GM18907 (cell line): ENCODE measurements around the gene SSH2.
A peak's percentile ranks its signal among the peaks of the same experiment; 100 is the strongest.

Experiments
- ATAC-seq: cut with Tn5 transposase; IDR thresholded peaks from one replicate; pipeline ENCODE4 v1.9.1; 2021; ENCODE audit warnings: mild to moderate bottlenecking, moderate library complexity; ENCODE audit not compliant: unreplicated experiment

Gene SSH2

DNA sequence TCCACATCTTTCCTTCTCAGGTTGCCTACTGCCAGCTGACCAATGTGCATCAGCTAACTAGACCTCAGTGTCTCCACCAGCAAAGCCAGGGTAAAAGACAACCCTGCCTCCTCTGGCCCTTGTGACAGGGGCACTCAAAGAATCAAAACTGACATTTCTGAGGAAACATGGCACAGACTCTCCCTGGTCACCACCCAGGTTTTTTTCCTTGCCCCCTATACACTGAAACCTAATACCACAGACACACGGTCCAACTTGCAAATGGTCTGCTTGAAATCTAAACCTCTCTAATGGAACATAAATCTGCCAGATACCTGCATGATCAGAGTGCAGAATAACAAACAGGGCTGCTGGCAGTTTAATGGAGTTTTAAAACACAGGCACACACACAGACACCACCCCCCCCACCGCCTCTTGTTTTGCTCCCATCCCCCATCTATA is 287.8 kb downstream of the SSH2 start:
- no peak for ATAC-seq

DNA sequence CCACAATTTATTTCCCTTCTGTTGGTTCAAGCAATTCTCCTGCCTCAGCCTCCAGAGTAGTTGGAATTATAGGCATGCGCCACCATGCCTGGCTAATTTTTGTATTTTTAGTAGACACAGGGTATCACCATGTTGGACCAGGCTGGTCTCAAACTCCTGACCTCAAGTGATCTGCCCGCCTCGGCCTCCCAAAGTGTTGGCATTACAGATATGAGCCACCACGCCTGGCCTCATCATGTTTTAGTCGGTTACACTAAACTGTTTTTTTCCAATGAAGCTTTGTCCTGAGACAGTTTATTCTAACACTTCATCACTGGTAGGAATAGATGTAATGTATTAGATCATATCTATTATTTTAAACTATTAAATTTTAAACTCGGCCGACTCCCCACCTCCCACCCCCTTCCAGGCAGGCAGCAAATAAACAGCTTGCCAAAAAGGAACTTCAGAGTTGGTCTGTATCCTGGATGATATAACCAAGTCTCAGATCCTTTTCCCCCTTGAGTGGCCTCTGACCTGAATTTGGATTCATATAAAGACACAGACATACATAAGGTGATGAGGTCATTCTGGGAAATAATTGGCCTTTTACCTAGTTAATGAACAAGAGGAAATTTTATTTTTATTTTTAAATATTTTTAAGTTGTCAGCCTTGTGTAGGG is 288.9 kb downstream of the SSH2 start:
- no peak for ATAC-seq

DNA sequence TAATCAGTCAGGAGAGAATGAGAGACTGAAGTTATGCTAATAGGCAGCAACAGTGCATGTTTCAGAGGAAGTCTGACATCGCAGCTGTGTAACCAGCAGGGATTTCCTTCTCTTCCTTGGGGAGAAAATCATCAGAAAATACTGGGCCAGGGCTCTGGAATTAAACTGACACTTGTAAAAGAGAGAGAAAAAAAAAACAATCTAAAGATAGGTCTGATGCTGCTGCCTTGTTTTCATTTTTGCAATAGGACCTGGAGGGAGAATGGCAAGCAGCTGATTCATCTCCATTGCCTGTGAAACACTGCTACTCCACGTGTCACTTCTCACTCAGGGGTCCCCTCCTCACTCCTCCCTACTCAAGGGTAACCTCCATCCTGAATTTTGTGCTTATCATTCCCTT is 289.6 kb downstream of the SSH2 start:
- ATAC-seq = no peak

DNA sequence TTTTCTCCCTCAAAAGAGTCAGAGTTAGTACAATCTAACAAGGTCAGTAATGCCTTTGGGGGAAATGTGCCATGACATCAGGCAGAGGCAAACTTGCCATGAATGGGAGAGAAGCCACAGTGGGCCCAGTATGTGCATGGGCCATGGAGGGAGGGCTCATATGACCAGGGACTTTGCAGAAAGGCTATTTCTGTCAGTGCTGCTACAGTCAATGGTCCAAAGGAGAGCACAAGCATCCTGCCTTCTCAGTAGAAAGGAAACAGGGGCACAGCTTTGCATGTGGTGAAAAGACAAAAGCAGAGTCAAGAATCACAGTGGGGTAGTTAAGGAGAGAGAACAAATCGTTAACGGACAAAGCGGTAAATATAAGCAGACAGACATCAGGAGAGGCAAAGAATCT is 296.1 kb downstream of the SSH2 start:
- ATAC-seq = no peak

DNA sequence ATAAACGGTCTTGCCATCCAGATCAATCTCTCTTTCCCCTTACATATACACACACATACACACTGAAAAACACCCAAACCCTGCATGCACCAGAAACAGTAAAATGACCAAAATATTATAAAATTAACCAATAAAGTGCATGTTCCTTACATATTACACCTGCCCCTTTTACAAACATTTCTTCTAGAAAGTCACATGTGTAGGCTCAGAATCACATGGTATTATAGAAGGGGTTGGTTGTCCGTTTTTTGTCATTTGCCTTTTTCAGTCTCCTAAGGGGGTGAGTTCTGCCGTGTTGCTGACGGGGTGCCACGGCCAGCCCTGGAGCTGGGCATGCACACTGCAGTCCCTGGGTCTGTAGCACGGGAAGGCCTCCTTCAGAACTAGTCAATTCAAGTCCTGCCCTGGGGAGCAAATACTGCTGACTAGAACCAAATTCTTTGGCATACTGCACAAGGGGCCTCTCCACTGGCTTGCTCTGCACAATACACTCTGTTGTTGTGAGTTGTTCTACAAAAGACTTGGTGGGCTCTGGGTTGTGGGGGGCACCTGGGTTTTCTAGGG is 299.3 kb downstream of the SSH2 start:
- no peak for ATAC-seq

DNA sequence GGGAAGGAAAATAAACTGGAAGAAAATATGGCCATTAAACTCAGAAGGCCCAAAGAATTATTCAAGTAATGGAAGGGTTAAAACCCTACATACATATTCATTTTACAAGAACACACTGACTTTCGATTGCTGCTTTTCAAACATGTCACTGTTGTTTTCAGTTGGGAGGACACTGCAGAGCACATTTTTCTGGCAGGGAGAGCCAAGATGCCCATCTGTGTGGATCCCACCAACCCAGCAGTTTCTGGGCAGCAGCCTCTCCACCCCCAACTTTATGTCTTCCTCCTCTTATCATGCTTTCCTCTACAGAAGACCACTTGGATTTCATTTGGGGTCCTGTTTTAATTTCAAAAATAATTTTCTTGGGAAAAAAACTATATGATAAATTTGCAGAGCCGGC is 300.2 kb downstream of the SSH2 start:
- ATAC-seq = no peak

DNA sequence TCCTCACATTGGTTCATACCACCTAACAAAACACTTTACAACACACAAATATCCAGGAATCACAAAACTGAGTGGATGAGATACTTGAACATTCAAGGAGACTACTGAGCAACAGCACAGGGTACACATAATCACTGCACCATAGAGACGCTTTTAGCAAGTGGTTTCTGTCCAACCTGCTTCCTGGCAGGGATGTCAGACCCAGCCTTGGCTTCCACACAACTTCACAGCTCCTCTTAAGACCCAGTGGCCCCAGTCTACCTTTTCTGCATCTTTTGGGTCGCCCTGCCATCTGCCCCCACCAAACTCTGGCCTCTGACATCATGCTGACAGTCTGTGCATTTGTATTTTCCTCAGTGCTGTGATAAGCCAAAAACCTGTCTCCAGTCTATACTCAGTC is 301.4 kb downstream of the SSH2 start:
- no peak for ATAC-seq

DNA sequence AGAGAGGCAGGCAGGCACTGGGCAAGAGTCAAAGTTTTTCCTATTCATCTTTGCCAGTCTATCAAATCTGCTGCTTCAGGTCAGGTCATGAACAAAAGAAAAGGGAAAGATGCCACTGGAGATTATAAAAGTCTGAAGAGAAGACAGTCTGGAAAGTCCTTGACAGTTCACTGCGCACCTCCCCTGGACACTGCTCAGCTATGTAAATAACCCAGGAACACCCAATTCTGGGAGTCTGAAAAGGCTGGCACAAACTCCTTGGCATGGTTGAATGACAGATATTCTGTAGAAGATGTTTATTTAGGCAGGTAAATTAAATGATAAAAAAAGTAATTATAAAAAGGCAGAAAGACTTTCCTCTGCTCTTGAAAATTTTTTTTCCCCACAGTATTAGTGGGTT is 302.1 kb downstream of the SSH2 start:
- no peak for ATAC-seq

DNA sequence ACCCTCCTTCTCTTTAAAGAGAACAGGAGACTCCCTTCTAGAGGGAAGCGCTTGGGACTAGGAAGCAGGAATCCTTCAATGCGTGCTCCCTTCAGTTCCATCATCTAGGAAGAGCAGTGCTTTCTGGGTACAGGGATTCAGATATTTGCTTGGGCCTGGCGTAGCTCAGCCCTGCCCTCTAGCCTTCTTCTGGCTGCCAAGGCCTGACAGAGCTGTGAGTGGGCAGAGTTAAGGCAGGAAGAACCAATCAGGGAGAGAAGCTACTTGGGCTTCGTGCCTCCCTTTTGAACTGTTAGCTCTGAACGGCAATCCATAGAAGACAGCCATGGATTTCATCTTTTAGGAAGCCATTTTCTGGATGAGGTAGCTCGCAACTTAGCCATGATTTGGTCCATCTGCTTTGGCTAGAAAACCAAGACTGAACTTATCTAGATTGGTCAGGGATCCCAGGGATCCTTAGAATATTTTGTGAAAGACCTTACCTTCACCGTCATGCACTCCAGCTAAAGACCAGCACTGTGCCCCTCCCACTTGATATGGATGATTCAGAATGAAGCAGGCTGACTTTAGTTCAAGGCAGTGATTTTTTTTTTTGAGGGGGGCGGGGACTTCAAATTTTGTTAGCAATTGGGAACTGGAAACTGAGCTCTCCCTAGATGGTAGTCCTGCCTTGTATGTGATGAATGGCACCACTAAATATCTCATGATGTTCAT is 304.8 kb downstream of the SSH2 start:
- ATAC-seq = no peak

DNA sequence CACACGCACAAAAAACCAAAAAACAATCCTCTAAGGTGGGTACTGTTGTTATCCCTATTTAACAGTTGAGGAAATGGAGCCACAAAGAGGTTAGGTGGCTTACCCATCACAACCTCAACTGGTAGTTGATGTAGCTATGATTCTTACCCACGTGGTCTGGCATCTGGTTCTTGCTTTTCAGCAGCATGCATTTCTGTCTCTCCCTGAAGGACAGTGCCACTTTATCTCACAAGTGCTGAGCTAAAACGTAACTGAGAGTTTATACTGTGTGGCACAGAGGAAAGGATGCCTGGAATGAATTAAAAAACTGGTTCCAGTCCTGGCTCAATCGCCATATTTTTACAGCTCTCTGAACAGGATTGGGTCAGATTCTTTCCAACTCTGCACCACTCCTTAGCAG is 305.4 kb downstream of the SSH2 start:
- no peak for ATAC-seq

DNA sequence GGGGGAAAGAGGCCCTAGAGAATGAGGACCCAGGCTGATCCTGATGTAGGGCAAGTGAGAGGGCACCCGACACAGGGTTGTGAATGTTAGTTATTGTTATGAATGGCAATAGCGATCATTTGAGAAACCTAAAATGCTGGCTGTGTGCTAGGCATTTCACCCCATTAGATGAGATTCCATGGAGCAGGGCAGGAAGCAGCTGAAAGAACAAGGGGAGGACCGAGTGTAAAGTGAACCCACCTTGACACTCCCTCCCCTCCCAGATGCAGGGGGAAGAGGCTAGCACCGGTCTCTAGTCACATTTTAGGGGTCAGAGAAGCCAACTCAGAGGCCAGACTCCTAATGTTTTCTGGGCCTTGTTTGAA is 306.8 kb downstream of the SSH2 start:
- no peak for ATAC-seq

DNA sequence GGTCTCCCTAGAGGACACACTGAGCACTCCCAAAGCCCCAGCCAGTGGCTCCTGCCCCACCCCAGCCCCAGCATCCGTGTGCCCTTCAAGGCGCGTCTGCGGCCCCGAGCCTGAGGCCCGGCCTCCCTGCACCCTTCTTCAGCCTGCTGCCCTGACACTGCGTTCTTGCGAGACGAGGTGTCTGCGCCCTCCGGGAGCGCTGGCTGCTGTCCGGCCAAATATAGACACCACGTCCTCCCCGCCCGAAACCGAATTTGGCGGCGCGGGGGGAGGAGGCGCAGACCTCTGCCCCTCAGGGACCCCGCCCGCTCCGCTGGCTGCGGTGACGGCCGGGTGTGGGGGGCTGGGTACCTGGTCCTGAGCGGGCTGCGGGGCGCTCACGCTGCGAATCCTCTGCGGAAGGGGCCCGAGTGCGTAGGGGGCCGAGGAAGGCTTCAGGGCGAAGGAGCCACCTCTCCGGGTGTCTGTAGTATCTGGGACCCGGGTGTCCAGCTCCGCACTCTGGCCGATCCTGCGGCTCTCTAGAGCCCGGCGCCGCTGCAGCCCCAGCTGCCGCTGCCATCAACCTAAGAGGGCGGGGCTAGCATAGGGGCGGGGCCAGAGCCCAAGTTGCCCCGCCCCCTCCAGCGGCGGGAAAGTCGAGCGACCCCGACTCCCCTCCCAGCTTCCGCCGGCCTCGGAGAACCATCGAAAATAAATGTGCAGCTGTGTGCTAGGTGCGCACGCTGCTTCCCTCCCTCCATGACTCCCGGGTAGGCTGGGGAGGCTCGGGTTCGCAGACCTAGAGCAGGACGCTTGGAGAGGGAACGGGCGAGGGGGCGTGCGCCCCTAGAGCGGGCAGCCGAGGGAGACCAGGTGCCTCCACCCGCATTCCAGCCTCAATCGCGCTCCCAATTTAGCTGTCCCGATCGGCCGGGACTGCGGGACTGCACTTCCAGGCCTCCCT is 307.4 kb downstream of the SSH2 start, which contains the start of gene CORO6:
Gene CORO6, minus strand, starts transcription at position 576 of the 946 bp plus-strand sequence. CDS start 1,491 bp downstream, outside the sequence.
- ATAC-seq = peak; percentile 59

DNA sequence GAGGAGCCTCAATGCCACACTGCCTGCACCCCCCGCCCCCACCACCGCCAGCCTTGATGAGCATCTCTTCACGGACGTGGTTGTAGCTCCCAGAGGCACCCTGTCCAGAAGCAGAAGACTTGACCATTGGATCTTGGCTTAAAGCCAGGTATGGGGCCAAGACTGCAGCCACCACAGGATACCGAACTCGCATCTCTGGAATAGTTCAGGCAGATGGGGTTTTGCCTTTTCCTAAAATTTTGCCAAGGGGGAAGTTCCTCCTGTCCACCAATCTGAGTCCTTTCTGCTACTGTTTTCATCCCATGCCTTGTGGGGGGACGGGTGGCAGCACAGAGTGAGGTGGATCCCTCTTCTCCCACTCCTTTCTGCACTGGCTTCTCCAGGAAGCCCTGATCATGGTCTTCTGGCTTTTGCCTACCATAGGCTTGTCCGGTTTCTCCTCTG is 308.3 kb downstream of the SSH2 start:
- ATAC-seq = no peak

DNA sequence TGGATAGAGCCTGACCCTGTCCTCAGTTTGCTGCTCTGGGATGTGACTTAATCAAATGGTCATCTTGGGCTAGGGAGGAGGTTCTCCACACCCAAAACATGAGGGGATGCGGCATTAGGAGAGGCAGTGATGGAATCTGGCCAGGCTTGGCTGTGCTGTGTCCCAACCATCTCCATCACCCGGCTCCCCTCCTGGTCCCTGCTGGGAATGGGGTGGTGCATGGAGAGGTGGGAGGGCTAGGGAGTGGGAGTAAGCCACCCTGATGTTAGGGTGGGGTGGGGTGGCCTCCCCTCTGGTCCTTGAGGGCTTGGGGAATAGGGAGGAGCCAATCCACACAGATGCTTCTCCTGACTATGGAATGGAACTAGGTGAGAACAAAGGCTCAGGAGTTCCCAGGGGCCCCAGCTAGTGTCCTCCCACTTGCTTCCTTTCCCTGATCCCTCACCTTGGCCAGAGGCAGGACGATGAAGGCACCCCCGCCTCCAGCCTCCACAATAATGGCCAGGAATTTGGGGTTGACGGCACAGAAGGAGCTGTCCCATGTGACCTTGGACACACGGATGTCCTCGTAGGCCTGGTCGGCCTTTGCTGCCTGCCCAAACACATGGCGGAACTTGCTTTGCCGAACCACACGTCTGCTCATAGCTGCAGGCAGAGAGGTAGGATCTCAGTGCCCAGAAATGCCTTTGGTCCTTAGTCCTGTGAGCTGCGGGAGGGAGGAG is 309.1 kb downstream of the SSH2 start:
- ATAC-seq = no peak

DNA sequence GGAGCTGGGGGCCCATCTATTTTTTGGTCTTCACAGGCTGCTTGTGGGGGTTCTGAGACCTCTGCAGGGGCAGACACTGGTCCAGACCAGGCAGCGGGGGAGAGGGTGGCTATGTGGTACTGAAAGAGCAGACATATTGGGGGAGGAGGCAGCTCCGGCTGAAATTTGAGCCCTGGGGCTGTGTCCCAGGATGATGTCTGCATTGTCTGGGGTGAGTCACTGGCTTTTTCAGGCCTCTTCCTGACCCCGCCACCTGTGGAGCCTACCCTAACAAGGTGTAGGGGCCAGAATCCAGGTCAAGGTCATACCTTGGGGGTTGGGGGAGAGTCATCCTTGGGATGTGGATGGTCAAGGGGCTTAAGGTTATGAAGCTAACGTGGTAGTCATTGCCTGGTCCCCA is 309.8 kb downstream of the SSH2 start:
- ATAC-seq = no peak

DNA sequence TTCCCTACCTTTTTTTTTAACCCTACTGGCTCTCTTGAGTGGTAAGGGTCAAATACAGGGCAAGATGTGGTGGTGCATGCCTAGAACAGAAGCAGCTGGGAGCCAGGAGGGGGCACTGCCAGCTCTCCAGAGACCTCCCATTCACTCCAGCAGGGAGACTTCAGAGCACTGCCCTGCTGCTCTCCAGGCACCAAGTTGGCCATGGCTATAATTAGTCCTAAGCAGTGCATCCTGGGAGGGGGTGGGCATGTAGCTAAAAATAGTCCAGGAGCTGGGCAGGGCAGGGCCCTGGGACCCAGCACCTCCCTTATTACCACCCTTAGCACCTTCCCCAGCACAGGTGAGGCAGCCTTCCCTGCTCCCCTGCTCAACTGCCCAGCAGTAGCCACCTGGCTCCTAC is 310.8 kb downstream of the SSH2 start:
- ATAC-seq = no peak

DNA sequence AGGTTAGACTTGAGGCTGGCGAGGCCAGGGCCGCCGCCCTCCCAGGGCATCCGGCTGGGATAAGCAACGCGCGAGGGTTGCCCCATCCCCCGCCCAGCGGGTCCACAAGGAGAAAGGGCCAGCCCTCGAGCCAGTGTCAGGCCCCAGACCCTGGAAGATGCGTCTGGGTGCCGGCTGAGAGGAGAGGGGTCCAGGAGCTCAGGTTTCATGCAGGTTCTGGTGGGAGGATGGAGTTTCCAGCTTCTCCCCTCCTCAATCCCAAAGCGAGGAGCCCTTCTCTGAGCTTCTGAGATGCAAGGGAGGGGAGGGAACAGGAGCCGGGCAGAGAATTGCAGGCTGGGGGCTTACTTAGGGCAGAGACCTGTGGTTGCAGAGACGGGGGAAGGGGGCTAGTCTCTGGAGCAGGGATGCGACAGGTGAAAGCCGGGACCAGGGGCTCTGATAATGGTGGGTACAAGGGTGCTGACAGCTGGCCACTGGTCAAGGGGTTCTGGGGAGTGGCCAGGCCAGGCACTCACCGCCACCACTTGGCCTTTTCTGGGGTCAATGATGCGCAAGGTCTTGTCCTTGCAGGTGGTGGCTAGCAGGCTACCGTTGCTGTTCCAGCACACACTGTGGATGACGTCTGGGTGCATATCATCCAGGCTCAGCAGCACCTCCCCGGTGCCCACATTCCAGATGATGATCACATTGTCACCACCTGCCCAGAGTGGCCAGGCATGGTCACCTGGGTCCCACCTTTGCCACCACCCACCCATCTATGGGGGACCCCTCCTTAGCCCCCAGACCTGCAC is 311.6 kb downstream of the SSH2 start:
- no peak for ATAC-seq

DNA sequence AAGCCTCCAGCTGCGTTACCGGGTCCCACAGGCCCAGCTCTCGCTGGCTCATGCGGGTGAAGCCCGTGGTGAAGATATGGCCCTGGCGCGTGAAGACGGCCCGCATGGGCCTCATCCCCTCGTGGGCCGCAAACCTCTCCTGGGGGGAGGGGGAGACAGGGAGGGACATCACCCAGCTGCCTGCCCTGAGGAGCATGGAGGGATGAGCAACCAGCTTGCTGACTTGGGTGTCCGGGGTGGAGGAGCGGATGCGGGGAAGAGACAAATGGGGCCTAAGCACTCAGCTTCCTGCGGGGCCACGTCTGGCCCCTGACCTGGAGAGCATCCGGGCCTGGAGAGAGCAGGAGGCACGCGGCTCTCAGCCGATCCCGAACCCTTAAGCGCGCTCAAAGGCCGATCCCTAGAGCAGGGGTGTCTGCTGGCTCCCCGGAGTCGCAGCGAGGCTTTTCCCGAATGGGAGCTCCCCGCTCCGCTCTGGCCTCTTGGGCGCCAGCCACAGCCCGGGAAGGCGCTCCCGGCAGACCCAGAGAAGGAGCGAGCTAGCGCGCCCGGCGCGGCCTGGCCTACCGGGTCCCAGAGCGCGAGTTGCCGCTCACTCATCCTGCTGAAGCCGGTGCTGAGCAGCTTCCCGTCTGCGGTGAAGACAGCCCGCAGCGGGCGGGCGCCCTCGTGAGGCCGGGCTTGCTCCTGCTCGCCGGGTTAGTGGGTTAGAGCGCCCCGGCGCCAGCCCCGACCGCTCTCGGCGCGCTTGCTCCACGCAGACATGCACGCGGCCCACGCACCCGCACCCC is 312.4 kb downstream of the SSH2 start:
- ATAC-seq = no peak

DNA sequence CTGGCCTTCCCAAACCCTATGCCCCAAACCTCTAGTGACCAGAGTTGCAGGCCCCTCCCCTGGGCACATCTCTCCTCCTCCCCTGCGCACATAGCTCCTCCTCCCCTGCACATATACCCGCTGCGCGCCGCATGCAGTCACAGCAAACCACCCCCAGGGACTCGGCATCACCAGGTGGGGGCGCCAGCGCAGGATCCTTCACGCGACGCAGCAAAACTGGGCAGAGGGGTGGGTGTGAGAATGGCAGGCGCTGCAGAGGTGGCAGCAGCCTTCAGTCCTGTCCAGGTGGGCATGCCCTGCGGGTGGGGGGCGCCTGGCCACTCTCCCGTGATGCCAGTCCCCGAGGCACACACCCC is 312.9 kb downstream of the SSH2 start:
- peak; percentile 54 for ATAC-seq
